Hepatocyte (in vitro differentiated cells): Measurements from ENCODE around the gene PCDHGC3. TPM values are rescaled to one million over a fixed set of nuclear protein-coding genes. Genes with fewer than 3 reads are reported as not detected.
A peak's percentile ranks its signal among the peaks of the same experiment; 100 is the strongest.

Source experiments
- DNase-seq: peaks from one replicate; pipeline ENCODE4 v3.0.0-alpha.2; 2016; ENCODE audit warnings: low spot score
- H2AFZ ChIP-seq: fragments of 200-600 bp; sonication (generic); 2 replicates; pipeline ENCODE4 v1.6.0; 2016; ENCODE audit warnings: antibody characterized with exemption, mild to moderate bottlenecking
- H3K27ac ChIP-seq: fragments of 200-600 bp; sonication (generic); 2 replicates; pipeline ENCODE4 v1.5.1; 2016; ENCODE audit warnings: mild to moderate bottlenecking
- H3K27me3 ChIP-seq: fragments of 200-600 bp; sonication (generic); 2 replicates; pipeline ENCODE4 v1.6.1; 2016
- H3K36me3 ChIP-seq: fragments of 200-600 bp; sonication (generic); replicated peaks from 2 replicates; pipeline ENCODE4 v1.5.1; 2016; ENCODE audit warnings: low read depth; ENCODE audit not compliant: insufficient read depth
- H3K4me1 ChIP-seq: fragments of 200-600 bp; sonication (generic); 2 replicates; pipeline ENCODE4 v1.5.1; 2016; ENCODE audit warnings: mild to moderate bottlenecking, moderate library complexity; ENCODE audit not compliant: insufficient read depth
- H3K4me2 ChIP-seq: fragments of 200-600 bp; sonication (generic); 2 replicates; pipeline ENCODE4 v1.6.0; 2016
- H3K4me3 ChIP-seq: fragments of 200-600 bp; sonication (generic); 2 replicates; pipeline ENCODE4 v1.5.1; 2016; ENCODE audit warnings: mild to moderate bottlenecking
- H3K79me2 ChIP-seq: fragments of 200-600 bp; sonication (generic); 2 replicates; pipeline ENCODE4 v1.6.0; 2017; ENCODE audit warnings: mild to moderate bottlenecking
- H3K9me2 ChIP-seq: fragments of 200-600 bp; sonication (generic); replicated peaks from 2 replicates; pipeline ENCODE4 v1.6.0; 2017; ENCODE audit warnings: mild to moderate bottlenecking; ENCODE audit not compliant: insufficient read depth
- H3K9me3 ChIP-seq: fragments of 200-600 bp; sonication (generic); 2 replicates; pipeline ENCODE4 v1.5.1; 2016; ENCODE audit warnings: low read depth, mild to moderate bottlenecking
- H4K20me1 ChIP-seq: fragments of 200-600 bp; sonication (generic); 2 replicates; pipeline ENCODE4 v1.6.0; 2016; ENCODE audit warnings: mild to moderate bottlenecking; ENCODE audit not compliant: insufficient read depth, poor library complexity, severe bottlenecking
- CTCF ChIP-seq: fragments of 200-600 bp; sonication (generic); IDR thresholded peaks from 2 replicates; pipeline ENCODE4 v1.5.1; 2016; ENCODE audit warnings: antibody characterized with exemption, mild to moderate bottlenecking; ENCODE audit not compliant: poor library complexity
- EZH2 ChIP-seq: fragments of 200-600 bp; sonication (generic); IDR thresholded peaks from 2 replicates; pipeline ENCODE4 v1.6.1; 2016; ENCODE audit warnings: antibody characterized with exemption, mild to moderate bottlenecking, borderline replicate concordance
- EZH2phosphoT487 ChIP-seq: fragments of 200-600 bp; sonication (generic); IDR thresholded peaks from one replicate; pipeline ENCODE4 v1.6.1; 2018; ENCODE audit warnings: antibody characterized with exemption, mild to moderate bottlenecking, low read depth, moderate library complexity; ENCODE audit not compliant: unreplicated experiment, severe bottlenecking
- WGBS: methylation state at CpG from one replicate; pipeline ENCODE4 v1.1.6; 2016; ENCODE audit warnings: low lambda C conversion rate; ENCODE audit errors: missing lambda C conversion rate; 5-methylcytosine and 5-hydroxymethylcytosine counted together
- polyA plus RNA-seq: library from polyadenylated mRNA; unstranded; fragments of >200 nt; fragmentation: Nextera tagmentation; extraction: Ambion mirVana; gene quantifications from 2 replicates; pipeline ENCODE4 v1.2.1, GENCODE V29; 2016
- total RNA-seq: library from RNA; depleted of rRNA; stranded (reverse); fragments of >200 nt; gene quantifications from 2 replicates; pipeline ENCODE4 v1.2.3, GENCODE V29; 2014

PCDHGC3 gene
- total RNA-seq: 16.9 and 18.9 TPM in 2 replicates
- 35.8 and 40.8 TPM in 2 replicates for polyA plus RNA-seq

GRCh38 chr5:141475625-141476131 lies at the start of gene PCDHGC3:
Gene PCDHGC3 (plus strand): TSS chr5:141475966. CDS start chr5:141476117, 151 bp downstream.
- Histone ChIP-seq H4K20me1 (no peaks in the 10 kb centered on the region), H3K9me3 (no peaks in the 10 kb centered on the region), H3K4me1 (peaks cover 5% of the 10 kb centered on the region), H3K27me3 (no peaks in the 10 kb centered on the region), H3K9me2 (no peaks in the 10 kb centered on the region), H3K27ac (peak within 1 kb of the TSS; percentile 84), H3K4me2 (peak within 1 kb of the TSS; percentile 82), H3K79me2 (peaks cover 38% of the 10 kb centered on the region), H3K36me3 (no peaks in the 10 kb centered on the region), H2AFZ (peak within 1 kb of the TSS; percentile 60), H3K4me3 (peak within 1 kb of the TSS; percentile 47)
- peak; percentile 93 for DNase-seq
- 3% methylated on average over 28 of the region's 28 CpGs for WGBS
- TF ChIP-seq CTCF: peak; percentile 38
- no peak for TF ChIP-seq EZH2
- no peak for TF ChIP-seq EZH2phosphoT487

GRCh38 chr5:141427783-141428426 lies 47.9 kb upstream of the PCDHGC3 start:
- over 99% methylated on average over 50 of the region's 53 CpGs for WGBS
- peaks cover 15% of the 10 kb centered on the region for H3K36me3 ChIP-seq

GRCh38 chr5:141430332-141431113 lies 45.2 kb upstream of the PCDHGC3 start, which contains the start of gene PCDHGA12:
Gene PCDHGA12 (plus strand): TSS chr5:141430507. CDS start chr5:141430760, 253 bp downstream.
- 98% methylated on average over 33 of the region's 33 CpGs for WGBS
- no peaks in the 10 kb centered on the region for H3K27me3 ChIP-seq
- peaks cover 11% of the 10 kb centered on the region for H3K79me2 ChIP-seq
- no peaks in the 10 kb centered on the region for H3K9me2 ChIP-seq
- peak within 1 kb of the TSS; percentile 10 for H3K4me3 ChIP-seq
- no peak for TF ChIP-seq EZH2
- TF ChIP-seq CTCF: no peak
- no peak for TF ChIP-seq EZH2phosphoT487
- no peak for DNase-seq
- peaks cover 14% of the 10 kb centered on the region for H3K36me3 ChIP-seq
- no peaks in the 10 kb centered on the region for H4K20me1 ChIP-seq
- no peaks in the 10 kb centered on the region for H3K4me1 ChIP-seq
- no peak within 1 kb of the TSS for H3K4me2 ChIP-seq
- peaks cover 67% of the 10 kb centered on the region for H3K9me3 ChIP-seq
- H3K27ac ChIP-seq: no peak within 1 kb of the TSS
- H2AFZ ChIP-seq: no peak within 1 kb of the TSS

More at GRCh38 chr5:141427783-141428426, 47.9 kb upstream of the PCDHGC3 start:
- Histone ChIP-seq H3K9me2 (no peaks in the 10 kb centered on the region), H3K27me3 (no peaks in the 10 kb centered on the region), H3K4me3 (no peak overlapping the region), H2AFZ (no peak overlapping the region), H3K9me3 (peaks cover 83% of the 10 kb centered on the region), H3K27ac (no peak overlapping the region), H3K4me2 (no peak overlapping the region), H3K4me1 (no peaks in the 10 kb centered on the region), H3K79me2 (peaks cover 15% of the 10 kb centered on the region), H4K20me1 (no peaks in the 10 kb centered on the region)
- TF ChIP-seq EZH2 (no peak), CTCF (no peak), EZH2phosphoT487 (no peak)
- DNase-seq: no peak
